Breast epithelium (tissue), 3 donors: ENCODE measurements around the gene RTF2.

Source experiments
- CTCF ChIP-seq, 3 donors: fragments of 450-650 bp; IDR thresholded peaks; one replicate each; pipeline ENCODE4 v1.5.1; 2016 to 2017; ENCODE audit warnings: antibody characterized with exemption in 3 of 3, mild to moderate bottlenecking in 3 of 3, moderate library complexity in 3 of 3
- POLR2A ChIP-seq: fragments of 450-650 bp; IDR thresholded peaks from one replicate; pipeline ENCODE4 v1.6.1; 2016; ENCODE audit warnings: antibody characterized with exemption, mild to moderate bottlenecking, moderate library complexity

GRCh38 chr20:56513161-56514150, 45.0 kb downstream of the RTF2 start:
- no peak for TF ChIP-seq CTCF (IDR thresholded peaks at IDR 0.05)
- no peak for TF ChIP-seq POLR2A
